Mesendoderm (in vitro differentiated cells): Measurements from ENCODE around the gene VAPA.

Experiments used
- DNase-seq: peaks from one replicate; pipeline ENCODE4 v3.0.0; 2013
- H2AK5ac ChIP-seq: 2 replicates; pipeline ENCODE4 v1.6.1; 2013; ENCODE audit warnings: low read length, inconsistent platforms
- H2BK120ac ChIP-seq: 2 replicates; pipeline ENCODE4 v1.6.1; 2013; ENCODE audit warnings: low read depth, mild to moderate bottlenecking, low read length, moderate library complexity, mixed read lengths
- H2BK15ac ChIP-seq: replicated peaks from 2 replicates; pipeline ENCODE4 v1.6.1; 2013; ENCODE audit warnings: low read depth, mild to moderate bottlenecking, moderate library complexity
- H2BK5ac ChIP-seq: 2 replicates; pipeline ENCODE4 v1.6.1; 2013; ENCODE audit warnings: low read length, inconsistent platforms
- H3K18ac ChIP-seq: 2 replicates; pipeline ENCODE4 v1.6.1; 2013; ENCODE audit warnings: mild to moderate bottlenecking, low read length, mixed read lengths
- H3K23ac ChIP-seq: one replicate; pipeline ENCODE4 v1.6.1; 2013; ENCODE audit warnings: low read length
- H3K27ac ChIP-seq: 2 replicates; pipeline ENCODE4 v1.5.1; 2013; ENCODE audit warnings: low read depth, mild to moderate bottlenecking, inconsistent platforms, low read length, moderate library complexity
- H3K27me3 ChIP-seq: 2 replicates; pipeline ENCODE4 v1.6.1; 2013; ENCODE audit warnings: low read length, control low read depth, mild to moderate bottlenecking, inconsistent platforms; ENCODE audit not compliant: insufficient read depth, poor library complexity
- H3K36me3 ChIP-seq: 2 replicates; pipeline ENCODE4 v1.6.1; 2013; ENCODE audit warnings: low read length, inconsistent platforms; ENCODE audit not compliant: control insufficient read depth, insufficient read depth
- H3K4ac ChIP-seq: one replicate; pipeline ENCODE4 v1.6.1; 2013; ENCODE audit warnings: low read depth, mild to moderate bottlenecking, low read length, moderate library complexity
- H3K4me1 ChIP-seq: 2 replicates; pipeline ENCODE4 v1.6.1; 2013; ENCODE audit warnings: low read depth, low read length, inconsistent platforms; ENCODE audit not compliant: control insufficient read depth
- H3K4me2 ChIP-seq: 2 replicates; pipeline ENCODE4 v1.6.1; 2013; ENCODE audit warnings: low read length
- H3K4me3 ChIP-seq: 2 replicates; pipeline ENCODE4 v1.5.1; 2013; ENCODE audit warnings: mild to moderate bottlenecking, low read length
- H3K56ac ChIP-seq: one replicate; pipeline ENCODE4 v1.6.1; 2013; ENCODE audit warnings: low read length
- H3K79me1 ChIP-seq: 2 replicates; pipeline ENCODE4 v1.6.1; 2013; ENCODE audit warnings: low read length, inconsistent platforms
- H3K79me2 ChIP-seq: 2 replicates; pipeline ENCODE4 v1.6.1; 2013; ENCODE audit warnings: mild to moderate bottlenecking, low read length; ENCODE audit not compliant: control insufficient read depth, insufficient read depth
- H3K9ac ChIP-seq: 2 replicates; pipeline ENCODE4 v1.6.1; 2013; ENCODE audit warnings: low read length, inconsistent platforms
- H4K5ac ChIP-seq: one replicate; pipeline ENCODE4 v1.6.1; 2013; ENCODE audit warnings: low read length
- H4K8ac ChIP-seq: one replicate; pipeline ENCODE4 v1.6.1; 2013; ENCODE audit warnings: low read depth, mild to moderate bottlenecking, control low read depth, low read length, moderate library complexity
- WGBS: extraction: QIAGEN DNeasy Blood & Tissue Kit; methylation state at CpG from one replicate; pipeline ENCODE4 v1.1.7; 2013; ENCODE audit warnings: low lambda C conversion rate, missing lambda C conversion rate; ENCODE audit not compliant: insufficient coverage; ENCODE audit errors: extremely low coverage; 5-methylcytosine and 5-hydroxymethylcytosine counted together

VAPA gene

DNA sequence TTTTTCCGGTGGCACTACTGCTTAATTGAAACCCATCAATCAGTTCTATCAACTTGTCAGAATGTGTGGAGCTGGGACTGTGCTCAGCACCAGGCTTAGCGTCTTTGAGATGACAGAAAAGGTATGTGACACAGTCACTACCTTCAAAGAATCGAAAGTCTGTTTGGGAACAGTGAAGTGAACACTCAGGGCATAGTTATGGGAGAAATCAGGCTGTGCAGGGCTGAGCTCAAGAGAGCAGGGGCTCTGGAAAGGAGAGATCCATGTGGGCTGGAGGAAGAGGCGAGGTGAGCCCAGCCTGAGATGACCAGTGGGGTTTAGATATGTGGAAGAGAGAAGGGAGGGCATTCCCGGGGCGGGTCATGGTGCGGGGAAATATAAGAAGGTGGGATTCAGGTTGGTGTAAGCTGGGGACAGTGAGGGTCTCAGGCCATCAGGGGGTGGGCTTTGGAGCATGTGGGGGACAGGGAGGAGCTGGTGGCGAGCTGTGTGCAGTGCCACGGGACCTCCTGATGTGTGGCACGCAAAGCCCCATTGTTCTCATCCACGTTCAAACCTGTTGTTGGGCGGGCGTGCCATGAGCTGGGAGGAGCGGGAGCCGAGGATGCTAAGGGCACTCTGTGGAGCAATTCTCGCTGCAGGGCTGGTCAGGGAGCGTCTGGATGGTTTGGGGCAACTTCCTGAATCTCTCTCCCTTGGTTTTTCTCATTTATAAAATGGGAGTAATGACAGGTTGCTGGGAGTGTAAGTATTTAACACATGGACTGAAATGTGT is 72.5 kb downstream of the VAPA start:
- Histone ChIP-seq H3K4me3 (no peak overlapping the region), H2AK5ac (no peak overlapping the region), H2BK15ac (no peak overlapping the region), H3K27ac (no peak overlapping the region), H3K23ac (no peak overlapping the region), H4K8ac (no peak overlapping the region), H3K9ac (no peak overlapping the region), H3K4ac (no peak overlapping the region), H3K36me3 (no peaks in the 10 kb centered on the region), H3K79me2 (no peaks in the 10 kb centered on the region), H3K4me2 (no peak overlapping the region), H3K56ac (no peak overlapping the region), H3K18ac (no peak overlapping the region), H2BK120ac (no peak overlapping the region), H3K4me1 (no peaks in the 10 kb centered on the region), H3K79me1 (no peaks in the 10 kb centered on the region), H4K5ac (no peak overlapping the region), H3K27me3 (no peaks in the 10 kb centered on the region), H2BK5ac (no peak overlapping the region)
- no peak for DNase-seq
- no CpG with 5 or more reads among the region's 17 CpGs for WGBS

GRCh38 chr18:9987345-9987744 is 73.5 kb downstream of the VAPA start:
- WGBS, result no CpG with 5 or more reads among the region's 8 CpGs
- Histone ChIP-seq H2AK5ac (no peak overlapping the region), H2BK15ac (no peak overlapping the region), H2BK5ac (no peak overlapping the region), H3K79me2 (no peaks in the 10 kb centered on the region), H3K23ac (no peak overlapping the region), H3K36me3 (no peaks in the 10 kb centered on the region), H3K79me1 (no peaks in the 10 kb centered on the region), H2BK120ac (no peak overlapping the region), H3K4me3 (no peak overlapping the region), H4K8ac (no peak overlapping the region), H3K27me3 (no peaks in the 10 kb centered on the region), H3K9ac (no peak overlapping the region), H3K27ac (no peak overlapping the region), H3K4ac (no peak overlapping the region), H3K4me1 (no peaks in the 10 kb centered on the region), H3K56ac (no peak overlapping the region), H4K5ac (no peak overlapping the region), H3K18ac (no peak overlapping the region), H3K4me2 (no peak overlapping the region)
- DNase-seq, result no peak

DNA sequence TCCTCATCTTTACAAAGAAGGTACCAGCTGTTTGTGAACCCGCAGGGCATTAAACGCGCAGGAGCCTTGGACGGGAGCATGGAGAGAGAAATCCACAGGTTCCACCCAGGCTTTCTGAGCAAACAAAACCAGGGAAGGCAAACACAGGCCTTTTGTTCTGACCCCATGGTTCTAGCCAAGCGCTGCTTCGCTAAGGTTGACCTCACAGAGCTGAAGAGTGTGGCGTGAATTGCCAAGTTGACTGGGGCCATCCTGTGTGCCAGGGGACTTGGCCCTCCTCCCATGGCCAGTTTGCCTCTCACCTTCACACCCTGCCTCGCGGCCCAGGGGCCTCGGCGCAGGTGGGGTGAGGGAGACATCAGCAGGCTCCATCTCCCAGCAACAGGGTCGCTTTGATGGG is 74.1 kb downstream of the VAPA start:
- WGBS, result no CpG with 5 or more reads among the region's 12 CpGs
- no peak overlapping the region for H3K18ac ChIP-seq
- H2BK15ac ChIP-seq, result no peak overlapping the region
- no peaks in the 10 kb centered on the region for H3K79me2 ChIP-seq
- no peaks in the 10 kb centered on the region for H3K36me3 ChIP-seq
- no peak overlapping the region for H3K4me2 ChIP-seq
- H3K27ac ChIP-seq, result no peak overlapping the region
- H3K9ac ChIP-seq, result no peak overlapping the region
- H3K4me1 ChIP-seq, result no peaks in the 10 kb centered on the region
- H2AK5ac ChIP-seq, result no peak overlapping the region
- H2BK120ac ChIP-seq, result no peak overlapping the region
- H4K8ac ChIP-seq, result no peak overlapping the region
- no peak for DNase-seq
- H3K23ac ChIP-seq, result no peak overlapping the region
- no peak overlapping the region for H3K56ac ChIP-seq
- no peak overlapping the region for H3K4ac ChIP-seq
- no peak overlapping the region for H3K4me3 ChIP-seq
- no peaks in the 10 kb centered on the region for H3K79me1 ChIP-seq
- no peak overlapping the region for H4K5ac ChIP-seq
- H3K27me3 ChIP-seq, result no peaks in the 10 kb centered on the region
- no peak overlapping the region for H2BK5ac ChIP-seq

GRCh38 chr18:9988665-9989064 is 74.8 kb downstream of the VAPA start:
- H3K27ac ChIP-seq, result no peak overlapping the region
- H3K79me2 ChIP-seq, result no peaks in the 10 kb centered on the region
- H4K5ac ChIP-seq, result no peak overlapping the region
- no peak overlapping the region for H3K4ac ChIP-seq
- no peak overlapping the region for H2BK120ac ChIP-seq
- H3K36me3 ChIP-seq, result no peaks in the 10 kb centered on the region
- H2BK5ac ChIP-seq, result no peak overlapping the region
- no peak overlapping the region for H3K18ac ChIP-seq
- no peak overlapping the region for H3K56ac ChIP-seq
- no CpG with 5 or more reads among the region's 9 CpGs for WGBS
- no peak overlapping the region for H3K23ac ChIP-seq
- H3K79me1 ChIP-seq, result no peaks in the 10 kb centered on the region
- no peak overlapping the region for H3K4me2 ChIP-seq
- DNase-seq, result no peak
- no peaks in the 10 kb centered on the region for H3K4me1 ChIP-seq
- H3K9ac ChIP-seq, result no peak overlapping the region
- no peak overlapping the region for H4K8ac ChIP-seq
- H2AK5ac ChIP-seq, result no peak overlapping the region
- H3K4me3 ChIP-seq, result no peak overlapping the region
- H2BK15ac ChIP-seq, result no peak overlapping the region
- H3K27me3 ChIP-seq, result no peaks in the 10 kb centered on the region

- Histone ChIP-seq H3K79me2 (no peaks in the 10 kb centered on the region), H3K23ac (no peak overlapping the region), H3K4me1 (no peaks in the 10 kb centered on the region), H3K9ac (no peak overlapping the region), H3K18ac (no peak overlapping the region), H2AK5ac (no peak overlapping the region), H2BK5ac (no peak overlapping the region), H3K79me1 (no peaks in the 10 kb centered on the region), H3K27ac (no peak overlapping the region), H2BK15ac (no peak overlapping the region), H3K4me3 (no peak overlapping the region), H3K4ac (no peak overlapping the region), H3K56ac (no peak overlapping the region), H3K4me2 (no peak overlapping the region), H4K8ac (no peak overlapping the region), H4K5ac (no peak overlapping the region), H2BK120ac (no peak overlapping the region), H3K36me3 (no peaks in the 10 kb centered on the region), H3K27me3 (no peaks in the 10 kb centered on the region)
- no peak for DNase-seq
- no CpG with 5 or more reads among the region's 5 CpGs for WGBS
Observed at GRCh38 chr18:9989481-9989880, 75.7 kb downstream of the VAPA start.
